Activated naive CD8-positive, alpha-beta T cell treated with anti-CD3 and anti-CD28 coated beads, Interleukin-2, amount 50 U/mL, for 24 hours (primary cell): ENCODE measurements around the gene DNPH1.

Source experiments
- ATAC-seq: fragments of 150-1000 bp; cut with Tn5 transposase; one replicate; pipeline ENCODE4 v1.10.0; 2021
- DNase-seq: peaks from one replicate; pipeline ENCODE4 v3.0.0; 2021
- H3K27ac Mint-ChIP-seq: one replicate; pipeline ENCODE4 v1.8.0; 2021; ENCODE audit warnings: mild to moderate bottlenecking, mixed read lengths
- H3K27me3 Mint-ChIP-seq: one replicate; pipeline ENCODE4 v1.8.0; 2021; ENCODE audit warnings: mixed read lengths
- H3K36me3 Mint-ChIP-seq: one replicate; pipeline ENCODE4 v1.8.0; 2021; ENCODE audit warnings: low read depth, mixed read lengths
- H3K4me1 Mint-ChIP-seq: one replicate; pipeline ENCODE4 v1.8.0; 2021; ENCODE audit warnings: mixed read lengths
- H3K4me3 Mint-ChIP-seq: one replicate; pipeline ENCODE4 v1.8.0; 2021; ENCODE audit warnings: mild to moderate bottlenecking, moderate library complexity, mixed read lengths
- H3K9me3 Mint-ChIP-seq: one replicate; pipeline ENCODE4 v1.8.0; 2021; ENCODE audit warnings: mixed read lengths

The DNPH1 gene

GRCh38 chr6:43257367-43258145 lies 28.3 kb upstream of the DNPH1 start:
- ATAC-seq: peak; percentile 51
- H3K4me3 Mint-ChIP-seq: no peak overlapping the region
- peaks cover 22% of the 10 kb centered on the region for H3K27me3 Mint-ChIP-seq
- DNase-seq: peak; percentile 33
- no peak overlapping the region for H3K27ac Mint-ChIP-seq
- no peaks in the 10 kb centered on the region for H3K9me3 Mint-ChIP-seq
- peaks cover 23% of the 10 kb centered on the region for H3K4me1 Mint-ChIP-seq
- H3K36me3 Mint-ChIP-seq: no peaks in the 10 kb centered on the region

- peaks cover 26% of the 10 kb centered on the region for H3K27me3 Mint-ChIP-seq
- ATAC-seq (no peak), DNase-seq (no peak)
- H3K4me1 Mint-ChIP-seq: peaks cover 24% of the 10 kb centered on the region
- no peak overlapping the region for H3K27ac Mint-ChIP-seq
- H3K4me3 Mint-ChIP-seq: no peak overlapping the region
- no peaks in the 10 kb centered on the region for H3K9me3 Mint-ChIP-seq
- no peaks in the 10 kb centered on the region for H3K36me3 Mint-ChIP-seq
Observed at GRCh38 chr6:43256670-43257366, 27.5 kb upstream of the DNPH1 start.

GRCh38 chr6:43255408-43256054 lies 26.2 kb upstream of the DNPH1 start:
- DNase-seq (no peak), ATAC-seq (no peak)
- H3K27me3 Mint-ChIP-seq: peaks cover 38% of the 10 kb centered on the region

GRCh38 chr6:43254846-43255245 lies 25.6 kb upstream of the DNPH1 start:
- Mint-ChIP-seq H3K4me3 (no peak overlapping the region), H3K36me3 (no peaks in the 10 kb centered on the region), H3K4me1 (peaks cover 37% of the 10 kb centered on the region), H3K27me3 (peaks cover 39% of the 10 kb centered on the region), H3K27ac (no peak overlapping the region), H3K9me3 (no peaks in the 10 kb centered on the region)
- DNase-seq (no peak), ATAC-seq (no peak)

More at GRCh38 chr6:43255408-43256054, 26.2 kb upstream of the DNPH1 start:
- Mint-ChIP-seq H3K9me3 (no peaks in the 10 kb centered on the region), H3K27ac (no peak overlapping the region), H3K4me3 (no peak overlapping the region), H3K36me3 (no peaks in the 10 kb centered on the region), H3K4me1 (peaks cover 37% of the 10 kb centered on the region)

GRCh38 chr6:43254138-43254817 lies 25.0 kb upstream of the DNPH1 start:
- no peak overlapping the region for H3K27ac Mint-ChIP-seq
- peaks cover 39% of the 10 kb centered on the region for H3K27me3 Mint-ChIP-seq
- ATAC-seq (peak; percentile 85), DNase-seq (peak; percentile 40)
- H3K9me3 Mint-ChIP-seq: no peaks in the 10 kb centered on the region
- H3K4me3 Mint-ChIP-seq: no peak overlapping the region
- no peaks in the 10 kb centered on the region for H3K36me3 Mint-ChIP-seq
- peaks cover 37% of the 10 kb centered on the region for H3K4me1 Mint-ChIP-seq

GRCh38 chr6:43253401-43253800 lies 24.1 kb upstream of the DNPH1 start:
- peaks cover 37% of the 10 kb centered on the region for H3K4me1 Mint-ChIP-seq
- ATAC-seq (no peak), DNase-seq (no peak)
- no peaks in the 10 kb centered on the region for H3K36me3 Mint-ChIP-seq
- no peak overlapping the region for H3K4me3 Mint-ChIP-seq
- H3K27ac Mint-ChIP-seq: peak overlapping the region; percentile 16
- H3K9me3 Mint-ChIP-seq: no peaks in the 10 kb centered on the region
- H3K27me3 Mint-ChIP-seq: peaks cover 39% of the 10 kb centered on the region

- ATAC-seq (no peak), DNase-seq (no peak)
- Mint-ChIP-seq H3K27me3 (peaks cover 37% of the 10 kb centered on the region), H3K4me3 (no peak overlapping the region), H3K4me1 (peaks cover 42% of the 10 kb centered on the region), H3K9me3 (no peaks in the 10 kb centered on the region), H3K27ac (no peak overlapping the region), H3K36me3 (no peaks in the 10 kb centered on the region)
Observed at GRCh38 chr6:43250992-43251373, 21.7 kb upstream of the DNPH1 start.

GRCh38 chr6:43248791-43249190 lies 19.5 kb upstream of the DNPH1 start:
- Mint-ChIP-seq H3K9me3 (no peaks in the 10 kb centered on the region), H3K4me3 (no peak overlapping the region), H3K27ac (no peak overlapping the region), H3K36me3 (no peaks in the 10 kb centered on the region), H3K4me1 (peaks cover 30% of the 10 kb centered on the region), H3K27me3 (peaks cover 33% of the 10 kb centered on the region)
- no peak for DNase-seq
- ATAC-seq: no peak

- peak overlapping the region; percentile 79 for H3K4me3 Mint-ChIP-seq
- no peaks in the 10 kb centered on the region for H3K9me3 Mint-ChIP-seq
- no peak for ATAC-seq
- no peak for DNase-seq
- H3K27me3 Mint-ChIP-seq: peaks cover 27% of the 10 kb centered on the region
- H3K27ac Mint-ChIP-seq: peak overlapping the region; percentile 78
- H3K36me3 Mint-ChIP-seq: no peaks in the 10 kb centered on the region
- H3K4me1 Mint-ChIP-seq: peaks cover 29% of the 10 kb centered on the region
Observed at GRCh38 chr6:43248101-43248500, 18.8 kb upstream of the DNPH1 start.

GRCh38 chr6:43247114-43247999 lies 18.1 kb upstream of the DNPH1 start:
- ATAC-seq: peak; percentile 96
- peaks cover 23% of the 10 kb centered on the region for H3K27me3 Mint-ChIP-seq

GRCh38 chr6:43246301-43247113 lies 17.2 kb upstream of the DNPH1 start:
- peak; percentile 30 for DNase-seq
- Mint-ChIP-seq H3K9me3 (no peaks in the 10 kb centered on the region), H3K4me1 (peaks cover 24% of the 10 kb centered on the region), H3K36me3 (no peaks in the 10 kb centered on the region), H3K27ac (peak overlapping the region; percentile 78), H3K27me3 (peaks cover 16% of the 10 kb centered on the region), H3K4me3 (peak overlapping the region; percentile 79)
- ATAC-seq: peak; percentile 25

More at GRCh38 chr6:43247114-43247999, 18.1 kb upstream of the DNPH1 start:
- peaks cover 29% of the 10 kb centered on the region for H3K4me1 Mint-ChIP-seq
- H3K9me3 Mint-ChIP-seq: no peaks in the 10 kb centered on the region
- DNase-seq: peak; percentile 84
- no peaks in the 10 kb centered on the region for H3K36me3 Mint-ChIP-seq
- H3K27ac Mint-ChIP-seq: peak overlapping the region; percentile 78
- peak overlapping the region; percentile 79 for H3K4me3 Mint-ChIP-seq

DNA sequence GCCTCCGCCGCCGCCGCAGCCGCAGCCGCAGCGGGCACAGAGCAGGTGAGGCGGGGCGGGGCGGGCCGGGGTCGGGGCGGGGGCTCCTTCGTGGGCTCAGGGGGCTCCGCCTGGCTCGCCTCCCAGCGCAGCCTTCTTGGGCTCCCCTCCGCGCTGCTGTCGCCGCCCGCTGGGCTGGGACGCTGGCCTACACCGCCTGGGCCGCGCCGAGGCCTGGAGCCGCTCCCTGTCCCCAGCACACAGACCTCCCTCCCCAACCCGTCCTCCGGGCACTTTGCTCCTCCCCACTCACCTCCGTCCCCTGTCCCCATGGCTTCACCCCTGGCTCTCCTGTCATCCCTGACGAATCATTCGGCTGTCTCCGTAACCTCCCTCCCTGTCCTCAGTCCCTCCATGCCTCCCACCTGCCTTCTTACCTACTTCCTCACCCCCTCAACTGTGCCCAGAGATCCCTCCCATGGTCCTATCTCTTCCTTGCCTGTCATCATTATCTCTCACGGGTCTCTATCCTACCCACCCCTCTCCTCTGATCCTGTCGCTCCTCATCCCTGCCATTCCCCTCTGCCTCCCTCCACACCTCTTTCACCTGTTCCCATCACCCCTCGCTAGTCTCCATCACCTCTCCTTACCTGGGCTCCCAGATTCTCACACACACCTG lies 14.5 kb upstream of the DNPH1 start:
- Mint-ChIP-seq H3K4me1 (peaks cover 14% of the 10 kb centered on the region), H3K27ac (no peak overlapping the region), H3K9me3 (peaks cover 5% of the 10 kb centered on the region), H3K27me3 (peaks cover 22% of the 10 kb centered on the region), H3K36me3 (no peaks in the 10 kb centered on the region), H3K4me3 (no peak overlapping the region)
- ATAC-seq: no peak
- DNase-seq: no peak
